Measurements from ENCODE around the gene RUNX3.

RUNX3 gene

DNA sequence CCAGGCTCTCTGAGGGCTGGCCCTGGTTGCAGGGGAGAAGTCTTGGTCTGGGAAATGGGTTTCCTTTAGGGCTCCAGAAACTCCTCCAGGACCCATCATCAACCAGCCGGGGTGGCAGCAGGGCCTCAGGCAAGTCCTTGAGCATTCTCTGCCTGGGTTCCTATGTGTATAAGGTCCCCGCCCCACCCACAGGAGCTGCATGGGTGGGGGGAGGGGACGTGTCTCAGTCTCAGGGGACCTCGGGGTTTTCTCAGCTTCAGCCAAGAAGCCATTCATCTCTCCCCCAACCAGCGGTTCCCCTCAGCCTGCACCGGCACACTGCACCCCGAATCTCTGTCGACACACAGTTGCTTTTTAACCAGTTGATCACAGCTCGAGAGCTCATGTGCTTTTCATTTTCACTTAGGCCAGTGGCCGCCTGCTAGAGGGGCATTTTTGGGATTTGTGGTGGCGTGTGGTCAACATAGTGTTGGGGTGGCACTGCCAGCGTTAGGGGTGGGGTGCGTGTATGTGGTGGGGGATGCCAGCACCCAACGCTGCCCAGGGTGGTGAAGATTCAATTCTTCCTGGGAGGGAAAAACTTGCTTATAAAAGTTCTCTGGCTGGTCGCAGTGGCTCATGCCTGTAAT lies 6.5 kb downstream of the RUNX3 start:
- no peaks in the 10 kb centered on the region for H4K20me1 ChIP-seq (ENCODE audit: low read depth, low read length)
- no peak overlapping the region for H2AFZ ChIP-seq (ENCODE audit: low read depth, low read length, severe bottlenecking)
- peak overlapping the region; percentile 35 for H3K9ac ChIP-seq (ENCODE audit: low read length)
- no peaks in the 10 kb centered on the region for H3K9me2 ChIP-seq (replicated peaks; ENCODE audit: insufficient read depth, low read length)
- TF ChIP-seq EZH2phosphoT487 (conservative IDR thresholded peaks at IDR 0.05; ENCODE audit: low read length): no peak
- TF ChIP-seq CTCF (IDR thresholded peaks at IDR 0.05; ENCODE audit: insufficient read depth, low read length, poor library complexity, severe bottlenecking): no peak
- H3K9me3 ChIP-seq (ENCODE audit: insufficient read depth, low read length): no peaks in the 10 kb centered on the region
- H3F3A ChIP-seq (ENCODE audit: insufficient read depth): peaks cover 21% of the 10 kb centered on the region
- H3K36me3 ChIP-seq (ENCODE audit: low read length): 0 out of 2 replicates have a peak, but pooled peaks cover 4% of the 10 kb centered on the region
- H3K79me2 ChIP-seq (ENCODE audit: insufficient read depth, low read length): peaks cover 45% of the 10 kb centered on the region
- no peaks in the 10 kb centered on the region for H3K27me3 ChIP-seq (ENCODE audit: low read length)
- H3K27ac ChIP-seq (ENCODE audit: low read depth, low read length): peak overlapping the region; percentile 89
- no peak overlapping the region for H3K4me3 ChIP-seq (ENCODE audit: insufficient read depth, low read length, poor library complexity, severe bottlenecking)
- peak overlapping the region; percentile 88 for H3K4me2 ChIP-seq (ENCODE audit: low read depth, low read length, poor library complexity, severe bottlenecking)

DNA sequence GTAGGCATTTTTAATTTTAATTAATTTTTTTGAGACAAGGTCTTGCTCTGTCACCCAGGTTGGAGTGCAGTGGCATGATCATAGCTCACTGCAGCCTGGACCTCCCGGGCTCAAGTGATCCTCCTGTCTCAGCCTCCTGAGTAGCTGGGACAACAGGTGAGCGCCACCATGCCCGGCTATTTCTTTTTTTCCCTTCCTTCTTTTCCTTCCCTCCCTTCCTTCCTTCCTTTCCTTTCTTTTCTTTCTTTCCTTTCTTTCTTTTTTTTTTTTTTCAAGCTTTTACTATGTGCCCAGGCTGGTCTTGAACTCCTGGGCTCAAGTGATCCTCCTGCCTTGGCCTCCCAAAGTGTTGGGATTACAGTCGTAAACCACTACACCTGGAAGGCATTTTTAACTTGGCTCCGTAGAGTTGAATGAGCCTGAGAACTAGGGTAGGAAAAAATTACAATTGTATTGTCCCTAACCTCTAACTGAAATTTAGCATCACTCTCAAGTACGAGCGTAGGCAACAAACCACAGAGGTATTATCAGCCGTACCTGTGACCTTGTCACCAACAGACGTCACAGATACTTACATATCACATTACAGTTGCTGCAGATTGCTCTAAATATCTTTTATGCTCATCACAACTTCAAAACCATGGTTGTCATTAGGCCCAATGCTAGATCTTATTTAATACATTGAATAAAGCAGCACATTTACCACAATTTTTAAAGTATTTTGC lies 8.0 kb downstream of the RUNX3 start:
- Histone ChIP-seq H3K4me3 (ENCODE audit: insufficient read depth, low read length, poor library complexity, severe bottlenecking) (no peak overlapping the region), H3K27ac (ENCODE audit: low read depth, low read length) (no peak overlapping the region), H4K20me1 (ENCODE audit: low read depth, low read length) (no peaks in the 10 kb centered on the region), H2AFZ (ENCODE audit: low read depth, low read length, severe bottlenecking) (no peak overlapping the region), H3K79me2 (ENCODE audit: insufficient read depth, low read length) (peaks cover 30% of the 10 kb centered on the region), H3K4me2 (ENCODE audit: low read depth, low read length, poor library complexity, severe bottlenecking) (no peak overlapping the region), H3K9ac (ENCODE audit: low read length) (no peak overlapping the region), H3K27me3 (ENCODE audit: low read length) (no peaks in the 10 kb centered on the region), H3K9me3 (ENCODE audit: insufficient read depth, low read length) (no peaks in the 10 kb centered on the region), H3F3A (ENCODE audit: insufficient read depth) (peaks cover 21% of the 10 kb centered on the region), H3K36me3 (ENCODE audit: low read length) (0 out of 2 replicates have a peak, but pooled peaks cover 4% of the 10 kb centered on the region), H3K9me2 (replicated peaks; ENCODE audit: insufficient read depth, low read length) (no peaks in the 10 kb centered on the region)
- no peak for TF ChIP-seq EZH2phosphoT487 (conservative IDR thresholded peaks at IDR 0.05; ENCODE audit: low read length)
- no peak for TF ChIP-seq CTCF (IDR thresholded peaks at IDR 0.05; ENCODE audit: insufficient read depth, low read length, poor library complexity, severe bottlenecking)

DNA sequence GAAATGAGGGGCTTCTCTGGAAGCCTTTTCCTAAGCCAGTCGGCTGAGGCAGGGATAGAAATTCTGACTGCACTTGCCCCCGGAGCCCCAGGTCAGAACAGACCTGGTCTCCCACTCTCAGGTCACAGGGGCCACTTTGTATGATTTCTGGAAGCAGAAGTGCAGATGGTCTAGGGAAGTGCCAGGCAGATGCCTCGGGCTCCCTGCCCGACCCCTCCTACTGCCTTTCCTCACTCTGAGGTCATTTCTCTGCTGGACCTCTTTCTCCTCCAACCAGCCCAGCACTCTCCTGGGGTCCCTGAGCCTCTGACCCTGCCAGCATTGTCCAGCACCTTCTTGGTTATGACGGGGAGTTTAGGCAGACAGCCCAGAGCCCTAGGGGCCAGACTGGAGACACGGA lies 8.7 kb downstream of the RUNX3 start:
- H3K36me3 ChIP-seq (ENCODE audit: low read length): 0 out of 2 replicates have a peak, but pooled peaks cover 4% of the 10 kb centered on the region
- no peak overlapping the region for H3K4me3 ChIP-seq (ENCODE audit: insufficient read depth, low read length, poor library complexity, severe bottlenecking)
- H3K9ac ChIP-seq (ENCODE audit: low read length): no peak overlapping the region
- H3K79me2 ChIP-seq (ENCODE audit: insufficient read depth, low read length): peaks cover 23% of the 10 kb centered on the region
- H3K4me2 ChIP-seq (ENCODE audit: low read depth, low read length, poor library complexity, severe bottlenecking): no peak overlapping the region
- no peak overlapping the region; the same call in 1 of the 2 replicates for H3K27ac ChIP-seq (ENCODE audit: low read depth, low read length)
- H3K27me3 ChIP-seq (ENCODE audit: low read length): no peaks in the 10 kb centered on the region
- no peaks in the 10 kb centered on the region for H4K20me1 ChIP-seq (ENCODE audit: low read depth, low read length)
- TF ChIP-seq CTCF (IDR thresholded peaks at IDR 0.05; ENCODE audit: insufficient read depth, low read length, poor library complexity, severe bottlenecking): no peak
- TF ChIP-seq EZH2phosphoT487 (conservative IDR thresholded peaks at IDR 0.05; ENCODE audit: low read length): no peak
- H3K9me2 ChIP-seq (replicated peaks; ENCODE audit: insufficient read depth, low read length): no peaks in the 10 kb centered on the region
- peaks cover 21% of the 10 kb centered on the region for H3F3A ChIP-seq (ENCODE audit: insufficient read depth)
- H2AFZ ChIP-seq (ENCODE audit: low read depth, low read length, severe bottlenecking): no peak overlapping the region
- no peaks in the 10 kb centered on the region for H3K9me3 ChIP-seq (ENCODE audit: insufficient read depth, low read length)
